Measurements from ENCODE around the gene BCKDK.
A peak's percentile ranks its signal among the peaks of the same experiment; 100 is the strongest.
"Not testable (repeated sequence)": the region's sequence is repeated elsewhere in the genome, so short reads cannot be mapped to it uniquely, and the experiment has no call there.

Gene BCKDK

GRCh38 chr16:31099860-31100638 is 8.1 kb upstream of the BCKDK start:
- DNase-seq (ENCODE audit: low read depth) = no peak

- DNase-seq (ENCODE audit: low read depth) = not testable (repeated sequence)
Observed at GRCh38 chr16:31100876-31101641, 7.1 kb upstream of the BCKDK start.

GRCh38 chr16:31105677-31106213 is 2.4 kb upstream of the BCKDK start:
- no peak for DNase-seq (ENCODE audit: low read depth)

- no peak for DNase-seq (ENCODE audit: low read depth)
Observed at GRCh38 chr16:31106509-31107464, 1.4 kb upstream of the BCKDK start.

- DNase-seq (ENCODE audit: low read depth) = no peak
Observed at GRCh38 chr16:31107465-31107867, 720 bp upstream of the BCKDK start.

GRCh38 chr16:31108794-31109558 is 790 bp downstream of the BCKDK start:
- no peak for DNase-seq (ENCODE audit: low read depth)

GRCh38 chr16:31109622-31110021 is 1.4 kb downstream of the BCKDK start:
- no peak for DNase-seq (ENCODE audit: low read depth)

- DNase-seq (ENCODE audit: low read depth) = no peak
Observed at GRCh38 chr16:31110106-31111034, 2.2 kb downstream of the BCKDK start.

GRCh38 chr16:31111881-31112466 is 3.8 kb downstream of the BCKDK start:
- no peak for DNase-seq (ENCODE audit: low read depth)

- no peak for DNase-seq (ENCODE audit: low read depth)
Observed at GRCh38 chr16:31112711-31113110, 4.5 kb downstream of the BCKDK start.

GRCh38 chr16:31113121-31114120 is 5.2 kb downstream of the BCKDK start:
- DNase-seq (ENCODE audit: low read depth) = no peak

GRCh38 chr16:31114468-31114867 is 6.3 kb downstream of the BCKDK start:
- DNase-seq (ENCODE audit: low read depth) = no peak

GRCh38 chr16:31117384-31118222 is 9.4 kb downstream of the BCKDK start, which contains the start of gene KAT8:
TSS of gene KAT8 (plus strand) at chr16:31117664. CDS start at chr16:31117682, 18 bp downstream.
- peak; percentile 82 for DNase-seq (ENCODE audit: low read depth)

GRCh38 chr16:31118223-31119155 is 10.3 kb downstream of the BCKDK start:
- peak; percentile 76 for DNase-seq (ENCODE audit: low read depth)

- no peak for DNase-seq (ENCODE audit: low read depth)
Observed at GRCh38 chr16:31120129-31120528, 11.9 kb downstream of the BCKDK start.

GRCh38 chr16:31125844-31126243 is 17.7 kb downstream of the BCKDK start:
- no peak for DNase-seq (ENCODE audit: low read depth)
